GM13977 (cell line): ENCODE results near the gene ITIH3.

Experiments
- DNase-seq: peaks from one replicate; pipeline ENCODE4 v3.0.0; 2012; ENCODE audit warnings: low spot score
- in situ Hi-C: fragments of 300-500 bp; cut with MboI; formaldehyde crosslinking; loops from one replicate; pipeline ENCODE4 v1.12.0; 2022; ENCODE audit warnings: low sequenced_read_pairs, low pct_unique_long_range_greater_than_20kb, mixed read lengths, inconsistent platforms; ENCODE audit not compliant: unreplicated experiment
- TF ChIP-seq, protein P1 (sequence below): IDR thresholded peaks from 2 replicates; pipeline ENCODE4 v1.5.1; 2012; ENCODE audit warnings: mild to moderate bottlenecking, control low read depth; ENCODE audit not compliant: insufficient read depth; ENCODE audit errors: extremely low read depth, missing control alignments

The ITIH3 gene

GRCh38 chr3:52845691-52846431, 51.3 kb downstream of the ITIH3 start:
- TF ChIP-seq, protein P1, sequence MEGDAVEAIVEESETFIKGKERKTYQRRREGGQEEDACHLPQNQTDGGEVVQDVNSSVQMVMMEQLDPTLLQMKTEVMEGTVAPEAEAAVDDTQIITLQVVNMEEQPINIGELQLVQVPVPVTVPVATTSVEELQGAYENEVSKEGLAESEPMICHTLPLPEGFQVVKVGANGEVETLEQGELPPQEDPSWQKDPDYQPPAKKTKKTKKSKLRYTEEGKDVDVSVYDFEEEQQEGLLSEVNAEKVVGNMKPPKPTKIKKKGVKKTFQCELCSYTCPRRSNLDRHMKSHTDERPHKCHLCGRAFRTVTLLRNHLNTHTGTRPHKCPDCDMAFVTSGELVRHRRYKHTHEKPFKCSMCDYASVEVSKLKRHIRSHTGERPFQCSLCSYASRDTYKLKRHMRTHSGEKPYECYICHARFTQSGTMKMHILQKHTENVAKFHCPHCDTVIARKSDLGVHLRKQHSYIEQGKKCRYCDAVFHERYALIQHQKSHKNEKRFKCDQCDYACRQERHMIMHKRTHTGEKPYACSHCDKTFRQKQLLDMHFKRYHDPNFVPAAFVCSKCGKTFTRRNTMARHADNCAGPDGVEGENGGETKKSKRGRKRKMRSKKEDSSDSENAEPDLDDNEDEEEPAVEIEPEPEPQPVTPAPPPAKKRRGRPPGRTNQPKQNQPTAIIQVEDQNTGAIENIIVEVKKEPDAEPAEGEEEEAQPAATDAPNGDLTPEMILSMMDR, result peak; percentile 26
- no peak for DNase-seq
- in situ Hi-C loops, result no loop called here

GRCh38 chr3:52846432-52846965, 51.9 kb downstream of the ITIH3 start:
- in situ Hi-C loops, result no loop called here
- TF ChIP-seq, protein P1, result no peak
- no peak for DNase-seq

GRCh38 chr3:52847241-52847640, 52.6 kb downstream of the ITIH3 start:
- TF ChIP-seq, protein P1, result no peak
- no peak for DNase-seq
- in situ Hi-C loops, result no loop called here

DNA sequence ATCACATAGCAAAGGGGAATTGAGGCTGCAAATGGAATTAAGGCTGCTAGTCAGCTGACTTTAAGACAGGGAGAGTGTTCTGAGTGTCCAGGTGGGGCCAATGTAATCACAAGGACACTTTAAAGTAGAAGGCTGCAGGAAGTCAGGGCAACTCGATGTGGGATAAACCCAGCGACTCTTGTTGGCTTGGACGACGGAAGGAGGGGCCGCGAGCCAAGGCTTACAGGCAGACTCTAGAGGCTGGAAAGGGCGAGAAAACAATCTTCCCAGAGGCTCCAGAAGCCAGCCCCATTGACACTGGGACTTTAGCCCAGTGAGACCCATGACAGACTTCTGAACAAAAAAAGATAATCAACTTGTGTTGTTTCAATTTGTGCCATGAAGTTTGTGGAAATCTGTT, 53.1 kb downstream of the ITIH3 start:
- DNase-seq, result no peak
- TF ChIP-seq, protein P1, result no peak
- in situ Hi-C loops, result no loop called here

DNA sequence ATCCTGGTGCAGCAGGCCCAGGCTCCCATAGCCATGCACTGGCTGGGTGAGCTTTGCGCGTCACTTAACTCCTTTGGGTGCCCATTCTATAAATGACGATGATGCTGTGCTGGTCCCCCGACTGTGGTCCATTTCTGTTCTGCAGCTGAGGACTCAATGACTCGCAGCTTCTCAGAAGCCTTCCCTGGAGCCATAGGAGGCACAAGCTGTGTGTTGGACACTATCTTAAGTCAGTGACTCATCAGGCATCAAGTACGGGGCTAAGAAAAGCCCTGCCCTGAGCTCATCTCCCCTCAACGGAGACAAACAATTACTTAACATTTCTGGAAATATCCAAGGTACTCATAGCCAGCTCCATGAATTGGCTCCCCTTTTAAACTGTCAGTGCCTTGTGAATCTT, 54.0 kb downstream of the ITIH3 start:
- no peak for DNase-seq
- TF ChIP-seq, protein P1, result no peak
- in situ Hi-C loops, result no loop called here

GRCh38 chr3:52849656-52850055, 55.1 kb downstream of the ITIH3 start:
- in situ Hi-C loops, result no loop called here
- TF ChIP-seq, protein P1, result no peak
- DNase-seq, result no peak
